SK-N-MC (cell line): ENCODE results near the gene TMEM120B.

ENCODE experiments used
- DNase-seq: peaks from one replicate; pipeline ENCODE4 v3.0.0-alpha.2; 2011; ENCODE audit warnings: low read depth, low spot score
- H3K27ac ChIP-seq: fragments of 200-600 bp; sonication (generic); 2 replicates; pipeline ENCODE4 v1.5.1; 2016; ENCODE audit warnings: mixed run types
- H3K36me3 ChIP-seq: fragments of 200-600 bp; sonication (generic); 2 replicates; pipeline ENCODE4 v1.6.1; 2017; ENCODE audit warnings: antibody characterized with exemption, low read length, mixed read lengths; ENCODE audit not compliant: insufficient read depth
- H3K4me3 ChIP-seq: fragments of 200-600 bp; sonication (generic); 2 replicates; pipeline ENCODE4 v1.5.1; 2016
- H3K9ac ChIP-seq: fragments of 200-600 bp; sonication (generic); 2 replicates; pipeline ENCODE4 v1.8.0; 2017; ENCODE audit warnings: mixed run types, mixed read lengths; ENCODE audit not compliant: insufficient read length
- H3K9me3 ChIP-seq: fragments of 200-600 bp; sonication (generic); 2 replicates; pipeline ENCODE4 v1.6.1; 2017; ENCODE audit warnings: low read depth, mild to moderate bottlenecking, antibody characterized with exemption, low read length, moderate library complexity, mixed read lengths
- EZH2 ChIP-seq: fragments of 200-600 bp; sonication (generic); IDR thresholded peaks from one replicate; pipeline ENCODE4 v1.6.1; 2017; ENCODE audit warnings: antibody characterized with exemption
- FOXP2 ChIP-seq: optimal IDR thresholded peaks from 2 replicates; pipeline ENCODE3; 2011; ENCODE audit warnings: mild to moderate bottlenecking, moderate library complexity; ENCODE audit not compliant: insufficient read depth; ENCODE audit errors: extremely low read length, control extremely low read depth
- POLR2AphosphoS5 ChIP-seq: IDR thresholded peaks from 2 replicates; pipeline ENCODE4 v1.6.1; 2012; ENCODE audit warnings: mild to moderate bottlenecking, low read depth, low read length, borderline replicate concordance

Gene TMEM120B

GRCh38 chr12:121793838-121794533, 81.4 kb downstream of the TMEM120B start:
- peak overlapping the region; percentile 53; the same call in 1 of the 2 replicates for H3K27ac ChIP-seq
- peaks cover 3% of the 10 kb centered on the region; the same call in 1 of the 2 replicates for H3K36me3 ChIP-seq
- DNase-seq = no peak
- TF ChIP-seq FOXP2 (no peak), POLR2AphosphoS5 (peak; percentile 47; the same call in 1 of the 2 replicates)
- H3K9me3 ChIP-seq = no peaks in the 10 kb centered on the region
- peak overlapping the region; percentile 69 for H3K9ac ChIP-seq
- peak overlapping the region; percentile 94 for H3K4me3 ChIP-seq

DNA sequence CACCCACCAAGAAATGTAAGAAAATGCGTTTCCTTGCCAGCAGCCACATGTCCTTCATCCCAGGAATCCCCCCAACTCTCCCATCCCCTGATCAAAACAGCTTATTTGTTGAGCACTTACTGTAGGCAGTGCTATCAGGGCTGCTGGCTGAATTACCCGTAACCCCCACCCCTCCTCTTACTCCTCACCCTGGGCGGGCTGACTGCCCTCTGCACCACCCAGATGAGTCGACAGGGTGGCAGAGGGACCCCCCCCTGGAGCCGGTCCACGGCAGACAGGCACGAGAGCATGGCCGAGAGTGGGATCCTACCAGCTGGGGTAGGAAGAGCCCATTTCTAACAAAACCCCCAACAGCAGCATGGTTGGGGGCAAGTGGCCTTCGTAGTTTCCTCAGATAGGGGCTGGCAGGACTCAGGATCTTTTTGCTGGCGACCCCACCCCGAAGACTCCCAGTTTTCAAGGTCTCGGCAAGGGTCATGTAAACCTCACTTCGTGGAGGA, 82.0 kb downstream of the TMEM120B start:
- Histone ChIP-seq H3K27ac (peak overlapping the region; percentile 53; the same call in 1 of the 2 replicates), H3K36me3 (peaks cover 3% of the 10 kb centered on the region; the same call in 1 of the 2 replicates), H3K4me3 (peak overlapping the region; percentile 94), H3K9ac (peak overlapping the region; percentile 52), H3K9me3 (no peaks in the 10 kb centered on the region)
- TF ChIP-seq EZH2 (no peak), FOXP2 (no peak), POLR2AphosphoS5 (no peak)
- no peak for DNase-seq

DNA sequence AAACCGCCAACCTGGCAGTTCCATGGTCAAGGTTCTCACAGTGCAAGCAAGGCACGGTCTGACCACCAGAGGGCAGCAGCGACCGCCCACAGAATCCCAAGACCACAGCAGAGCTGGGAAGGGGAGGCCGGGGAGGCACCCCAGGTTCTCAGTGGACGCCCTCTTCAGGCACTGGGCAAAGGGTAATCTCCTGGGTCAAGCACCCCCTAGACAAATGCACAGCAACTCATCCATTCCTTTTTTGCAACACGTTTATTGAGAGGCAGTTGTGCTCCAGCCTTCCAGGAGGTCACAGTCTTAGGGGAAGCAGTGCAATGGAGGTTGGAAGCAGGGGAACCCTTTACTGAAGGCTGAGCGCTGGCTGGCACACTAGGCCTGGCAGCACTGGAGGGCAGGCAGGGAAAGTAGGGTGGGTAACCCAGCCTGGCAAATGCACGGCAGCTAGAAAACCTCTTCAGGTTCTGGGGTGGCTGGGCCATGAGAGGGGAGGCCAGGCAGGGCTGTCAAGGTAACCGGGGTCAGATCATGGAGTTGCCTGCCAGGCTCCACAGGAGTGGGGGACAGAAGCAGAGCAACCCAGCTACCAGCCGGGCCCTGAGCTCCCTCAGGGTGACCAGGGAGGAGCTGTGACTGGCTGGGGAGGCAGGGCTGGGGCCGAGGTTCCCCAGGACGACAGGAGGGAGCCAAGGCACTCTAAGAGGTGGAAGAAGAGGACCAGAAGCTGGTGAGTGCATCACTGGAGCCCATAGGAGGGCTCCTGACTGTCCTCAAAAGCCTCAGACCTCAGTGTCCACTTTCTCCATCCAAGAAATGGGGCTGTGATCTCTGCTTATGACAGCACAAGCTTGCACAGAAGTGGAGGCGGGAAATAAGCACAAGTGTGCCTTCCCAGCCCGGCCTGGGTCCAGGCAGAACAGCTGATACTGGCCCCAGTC, 82.7 kb downstream of the TMEM120B start:
- no peak for DNase-seq
- H3K36me3 ChIP-seq = peaks cover 3% of the 10 kb centered on the region; the same call in 1 of the 2 replicates
- TF ChIP-seq EZH2 = no peak
- TF ChIP-seq FOXP2 = no peak
- no peak; the same call in 1 of the 2 replicates for TF ChIP-seq POLR2AphosphoS5
- no peak overlapping the region for H3K9ac ChIP-seq
- peak overlapping the region; percentile 67 for H3K27ac ChIP-seq
- no peaks in the 10 kb centered on the region for H3K9me3 ChIP-seq
- peak overlapping the region; percentile 94 for H3K4me3 ChIP-seq

GRCh38 chr12:121796855-121797751, 84.6 kb downstream of the TMEM120B start:
- H3K9ac ChIP-seq = no peak overlapping the region
- no peaks in the 10 kb centered on the region for H3K9me3 ChIP-seq
- H3K36me3 ChIP-seq = peaks cover 3% of the 10 kb centered on the region; the same call in 1 of the 2 replicates
- TF ChIP-seq POLR2AphosphoS5 = no peak
- no peak for TF ChIP-seq FOXP2
- TF ChIP-seq EZH2 = no peak
- peak overlapping the region; percentile 87; the same call in 1 of the 2 replicates for H3K27ac ChIP-seq
- H3K4me3 ChIP-seq = no peak overlapping the region
- no peak for DNase-seq

DNA sequence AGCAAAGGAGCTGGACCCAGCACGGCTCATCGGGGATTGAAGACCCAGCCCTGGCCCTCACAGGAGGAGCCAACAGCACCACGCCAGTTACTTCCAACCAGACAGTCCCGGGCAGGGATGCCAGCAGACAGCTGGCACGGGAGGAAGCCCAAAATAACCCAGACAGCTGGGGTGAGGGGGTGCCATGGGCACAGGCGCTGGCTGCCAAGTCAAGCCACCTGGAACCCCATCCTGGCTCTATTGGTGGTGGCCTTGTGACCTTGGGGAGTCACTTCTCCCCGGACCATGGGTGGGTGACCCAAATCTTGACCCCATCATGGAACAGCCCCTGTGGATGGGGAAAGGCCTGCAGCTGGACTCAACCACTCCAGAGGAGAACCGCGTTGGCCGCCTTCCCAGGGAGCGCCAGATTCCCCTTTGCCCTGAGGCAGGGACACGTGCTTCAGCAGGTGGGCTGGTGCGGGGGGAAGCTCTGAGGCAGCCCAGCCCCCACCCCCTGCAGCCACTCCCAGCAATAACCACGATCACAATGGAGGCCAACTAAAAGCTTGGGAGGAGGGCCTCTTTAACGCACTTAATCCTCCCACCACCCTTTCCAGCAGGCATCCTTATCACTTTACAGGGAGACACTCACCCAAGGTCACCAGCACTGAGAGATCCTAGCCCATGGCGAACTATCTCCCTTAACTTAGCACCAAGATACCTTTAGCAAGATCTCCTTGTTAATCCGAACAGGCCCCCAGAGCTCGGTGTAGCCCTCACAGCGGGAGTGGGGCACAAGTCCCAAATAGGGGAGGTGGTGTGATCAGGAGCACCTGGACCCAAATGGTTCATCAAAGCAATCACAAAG, 85.6 kb downstream of the TMEM120B start:
- H3K9me3 ChIP-seq = no peaks in the 10 kb centered on the region
- TF ChIP-seq POLR2AphosphoS5 (0 out of 2 replicates have a peak, but pooled peaks have one; percentile 42), FOXP2 (no peak)
- H3K4me3 ChIP-seq = peak overlapping the region; percentile 74
- DNase-seq = no peak
- H3K9ac ChIP-seq = peak overlapping the region; percentile 32
- peak overlapping the region; percentile 87 for H3K27ac ChIP-seq
- peaks cover 3% of the 10 kb centered on the region; the same call in 1 of the 2 replicates for H3K36me3 ChIP-seq

- peak overlapping the region; percentile 32 for H3K9ac ChIP-seq
- DNase-seq = no peak
Measured at GRCh38 chr12:121798787-121799155, 86.2 kb downstream of the TMEM120B start.

More at GRCh38 chr12:121798787-121799155, 86.2 kb downstream of the TMEM120B start:
- Histone ChIP-seq H3K27ac (peak overlapping the region; percentile 87), H3K36me3 (peaks cover 3% of the 10 kb centered on the region; the same call in 1 of the 2 replicates), H3K9me3 (no peaks in the 10 kb centered on the region), H3K4me3 (peak overlapping the region; percentile 74)
- TF ChIP-seq POLR2AphosphoS5 = no peak
- TF ChIP-seq EZH2 = no peak
- TF ChIP-seq FOXP2 = no peak
